A549 (cell line): ENCODE results near the gene TP53TG5. TPM values are rescaled to one million over a fixed set of nuclear protein-coding genes. Genes with fewer than 3 reads are reported as not detected.

ENCODE experiments used
- ATAC-seq, 2 experiments: fragments of 200-7000 bp in 1 of 2; fragments of >200 bp in 1 of 2; cut with Nextera tagmentation in 1 of 2; cut with Tn5 transposase in 1 of 2; 3 replicates each; pipeline versions ENCODE4 v1.8.0 to v1.9.1; 2018 to 2020; ENCODE audit warnings: mild to moderate bottlenecking in 1 of 2, moderate library complexity in 1 of 2
- CTCF ChIA-PET: fragments of 300-600 bp; sonication (Branson Sonifier 250); formaldehyde crosslinking; extraction: SDS; loops from one replicate; lab custom pipeline; 2021; ENCODE audit warnings: antibody characterized with exemption, inconsistent platforms; lab: Yijun Ruan, JAX
- POLR2A ChIA-PET: fragments of 350-600 bp; formaldehyde crosslinking; extraction: SDS; loops from one replicate; lab custom pipeline; 2021; ENCODE audit warnings: antibody characterized with exemption, inconsistent platforms; lab: Yijun Ruan, JAX
- DNase-seq, 2 experiments: peaks; one replicate each; pipeline versions ENCODE4 v3.0.0 to v3.0.0-alpha.2; 2011 to 2016; ENCODE audit warnings: low read depth in 1 of 2, low spot score in 1 of 2
- FAIRE-seq: peaks from 2 replicates; lab custom pipeline; 2011; peaks lifted over from hg19 to GRCh38; lab: Jason Lieb, UNC
- H3K27ac ChIP-seq, 2 experiments: fragments of >200 bp; sonication (Bioruptor Twin); formaldehyde crosslinking; 3 replicates each; pipeline ENCODE4 v1.5.1; 2016 to 2017
- H3K4me1 ChIP-seq: fragments of >200 bp; sonication (Bioruptor Twin); formaldehyde crosslinking; 3 replicates; pipeline ENCODE4 v1.6.1; 2016
- H3K4me2 ChIP-seq: fragments of >200 bp; sonication (Bioruptor Twin); formaldehyde crosslinking; 3 replicates; pipeline ENCODE4 v1.6.1; 2016
- H3K4me3 ChIP-seq: fragments of >200 bp; sonication (Bioruptor Twin); formaldehyde crosslinking; 3 replicates; pipeline ENCODE4 v1.5.1; 2016
- H3K9me3 ChIP-seq: fragments of >200 bp; sonication (Bioruptor Twin); formaldehyde crosslinking; 3 replicates; pipeline ENCODE4 v1.6.1; 2016
- CBX2 ChIP-seq: fragments of 200-600 bp; sonication (generic); IDR thresholded peaks from 2 replicates; pipeline ENCODE4 v1.6.1; 2016; ENCODE audit warnings: low read depth, mild to moderate bottlenecking, borderline replicate concordance
- CEBPB ChIP-seq, 2 experiments: fragments of >200 bp in 1 of 2; sonication (Bioruptor Twin) in 1 of 2; formaldehyde crosslinking in 1 of 2; IDR thresholded peaks; 2 replicates each; pipeline ENCODE4 v1.6.1; 2012 to 2016
- EP300 ChIP-seq, 2 experiments: fragments of >200 bp; sonication (Bioruptor Twin); formaldehyde crosslinking; IDR thresholded peaks; 2 replicates in 1 of 2; 3 replicates in 1 of 2; pipeline ENCODE4 v1.6.1; 2016 to 2017
- FOXS1 ChIP-seq: fragments of 250-450 bp; sonication (Bioruptor Pico); IDR thresholded peaks from 2 replicates; pipeline ENCODE4 v1.5.0; 2020; ENCODE audit warnings: mild to moderate bottlenecking, moderate library complexity
- GATA3 ChIP-seq: IDR thresholded peaks from 2 replicates; pipeline ENCODE4 v1.6.1; 2012; ENCODE audit warnings: borderline replicate concordance
- HEYL ChIP-seq: fragments of 250-450 bp; sonication (Bioruptor Pico); IDR thresholded peaks from 2 replicates; pipeline ENCODE4 v1.8.0; 2021; ENCODE audit warnings: mild to moderate bottlenecking, moderate library complexity
- HOXA7 ChIP-seq: fragments of 250-450 bp; sonication (Bioruptor Pico); IDR thresholded peaks from 2 replicates; pipeline ENCODE4 v1.5.0; 2020; ENCODE audit warnings: mild to moderate bottlenecking, moderate library complexity
- HOXB13 ChIP-seq: fragments of 250-450 bp; sonication (Bioruptor Pico); IDR thresholded peaks from 2 replicates; pipeline ENCODE4 v1.5.0; 2020; ENCODE audit warnings: low read depth, mild to moderate bottlenecking, moderate library complexity
- HOXB5 ChIP-seq: fragments of 250-450 bp; sonication (Bioruptor Pico); IDR thresholded peaks from 2 replicates; pipeline ENCODE4 v1.5.0; 2020; ENCODE audit warnings: mild to moderate bottlenecking, moderate library complexity
- JUN ChIP-seq, 2 experiments: fragments of >200 bp; sonication (Bioruptor Twin); formaldehyde crosslinking; IDR thresholded peaks; 2 replicates in 1 of 2; 3 replicates in 1 of 2; pipeline ENCODE4 v1.6.1; 2016 to 2017
- JUNB ChIP-seq: fragments of >200 bp; sonication (Bioruptor Twin); formaldehyde crosslinking; IDR thresholded peaks from 2 replicates; pipeline ENCODE4 v1.6.1; 2016
- KDM5A ChIP-seq: fragments of 200-600 bp; sonication (generic); IDR thresholded peaks from 2 replicates; pipeline ENCODE4 v1.6.1; 2016; ENCODE audit warnings: antibody characterized with exemption, mild to moderate bottlenecking
- MAFK ChIP-seq: fragments of 450-650 bp; IDR thresholded peaks from 2 replicates; pipeline ENCODE4 v1.6.1; 2014; ENCODE audit not compliant: partially characterized antibody
- POLR2A ChIP-seq: IDR thresholded peaks from 2 replicates; pipeline ENCODE4 v1.6.1; 2012; ENCODE audit warnings: mild to moderate bottlenecking, low read length
- RARB ChIP-seq: fragments of 250-450 bp; sonication (Bioruptor Pico); IDR thresholded peaks from 2 replicates; pipeline ENCODE4 v1.8.0; 2021; ENCODE audit warnings: mild to moderate bottlenecking, moderate library complexity
- RNF2 ChIP-seq: fragments of 200-600 bp; sonication (generic); IDR thresholded peaks from 2 replicates; pipeline ENCODE4 v1.6.1; 2016; ENCODE audit warnings: low read depth, mild to moderate bottlenecking, antibody characterized with exemption, moderate library complexity, borderline replicate concordance
- ZSCAN20 ChIP-seq: fragments of 250-450 bp; sonication (Bioruptor Pico); IDR thresholded peaks from 2 replicates; pipeline ENCODE4 v1.8.0; 2022; ENCODE audit warnings: mild to moderate bottlenecking, moderate library complexity
- WGBS: methylation state at CpG from one replicate; pipeline ENCODE4 v1.1.6; 2017; ENCODE audit errors: missing lambda C conversion rate; 5-methylcytosine and 5-hydroxymethylcytosine counted together
- polyA plus RNA-seq, 4 experiments: library from polyadenylated mRNA; depleted of rRNA in 3 of 4; stranded (reverse); fragments of >200 nt; fragmentation: RNase III in 1 of 4; extraction: RNeasy Plus Mini Kit Qiagen cat#74134 plus additional on column Dnase treatment in 1 of 4; gene quantifications; 2 replicates in 3 of 4; 3 replicates in 1 of 4; pipeline ENCODE4 v1.2.3, GENCODE V29; 2011 to 2017
- TF ChIP-seq, protein P1 (sequence below): fragments of 250-450 bp; sonication (Bioruptor Pico); IDR thresholded peaks from 2 replicates; pipeline ENCODE4 v1.5.0; 2021; ENCODE audit warnings: mild to moderate bottlenecking, moderate library complexity, borderline replicate concordance
- TF ChIP-seq, protein P2 (sequence below): fragments of >200 bp; sonication (Bioruptor Twin); formaldehyde crosslinking; IDR thresholded peaks from 2 replicates; pipeline ENCODE4 v1.6.1; 2016
- TF ChIP-seq, protein P3 (sequence below): fragments of 200-600 bp; sonication (generic); IDR thresholded peaks from 2 replicates; pipeline ENCODE4 v1.6.1; 2016; ENCODE audit warnings: antibody characterized with exemption, mild to moderate bottlenecking, moderate library complexity
- TF ChIP-seq, protein P4 (sequence below): fragments of 450-650 bp; IDR thresholded peaks from 2 replicates; pipeline ENCODE4 v1.6.1; 2014; ENCODE audit warnings: antibody characterized with exemption
- TF ChIP-seq, protein P5 (sequence below): fragments of >200 bp; sonication (Bioruptor Twin); formaldehyde crosslinking; IDR thresholded peaks from 3 replicates; pipeline ENCODE4 v1.6.1; 2016
- TF ChIP-seq, protein P6 (sequence below): fragments of 150-350 bp; IDR thresholded peaks from 2 replicates; pipeline ENCODE4 v1.6.1; 2014; ENCODE audit warnings: low read depth, mild to moderate bottlenecking, low read length
- TF ChIP-seq, protein P7 (sequence below): fragments of >200 bp; sonication (Bioruptor Twin); formaldehyde crosslinking; IDR thresholded peaks from 3 replicates; pipeline ENCODE4 v1.5.1; 2016

The TP53TG5 gene
- polyA plus RNA-seq, 2 of the 4 experiments (the other 2 are of a cell fraction) = not detected

DNA sequence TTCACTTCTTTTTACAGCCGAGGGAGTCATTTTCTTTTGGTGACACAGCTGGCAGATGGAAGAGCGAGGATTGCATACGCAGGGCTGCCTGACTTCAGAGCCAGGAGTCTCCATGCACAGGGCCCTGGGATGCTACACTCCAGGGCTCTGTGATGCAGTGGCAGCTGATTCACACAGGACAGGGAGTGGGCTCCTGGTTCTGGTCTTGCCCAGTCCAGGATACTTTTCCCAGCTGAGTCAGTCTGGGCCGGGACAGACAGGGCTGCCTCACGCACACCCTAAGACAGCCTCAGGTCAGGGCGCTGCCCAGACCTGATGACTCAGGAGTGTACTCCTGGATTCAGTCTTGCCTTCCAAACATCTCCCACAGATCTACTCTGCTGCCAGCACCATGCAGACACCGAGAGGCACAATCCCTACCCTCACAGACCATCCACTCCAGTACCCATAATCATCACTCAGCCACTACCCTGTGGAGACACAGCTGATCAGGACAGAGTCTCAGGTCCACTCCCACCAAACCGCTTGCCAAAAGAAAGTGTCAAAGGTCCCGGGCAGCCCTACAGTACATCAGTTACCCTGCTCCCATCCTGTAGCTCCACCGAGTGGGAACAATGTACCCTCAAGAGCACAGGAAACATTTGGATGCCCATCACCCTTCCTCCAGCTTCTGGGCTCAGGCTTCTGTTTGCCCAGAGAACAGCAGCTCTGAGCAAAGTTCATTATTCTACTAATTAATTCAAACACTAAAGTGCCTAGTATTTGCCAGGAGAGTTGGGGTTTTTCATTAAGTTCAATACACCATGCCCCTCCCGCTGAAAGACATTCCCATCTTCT is 41.4 kb downstream of the TP53TG5 start (continued):
- peak in 1 of 2 experiments; percentile 31; a peak in 1 of 5 replicates for TF ChIP-seq EP300 (IDR thresholded peaks at IDR 0.05)
- TF ChIP-seq HOXB13 = no peak
- TF ChIP-seq RNF2 = no peak
- TF ChIP-seq HEYL = no peak
- no peak for TF ChIP-seq POLR2A
- no peak for TF ChIP-seq HOXA7 (CRISPR knock-in tag)
- TF ChIP-seq ZSCAN20 (CRISPR knock-in tag) = no peak
- TF ChIP-seq MAFK = peak; percentile 79
- peak; percentile 43; the same call in 1 of the 2 replicates for TF ChIP-seq JUNB
- TF ChIP-seq, protein P1, sequence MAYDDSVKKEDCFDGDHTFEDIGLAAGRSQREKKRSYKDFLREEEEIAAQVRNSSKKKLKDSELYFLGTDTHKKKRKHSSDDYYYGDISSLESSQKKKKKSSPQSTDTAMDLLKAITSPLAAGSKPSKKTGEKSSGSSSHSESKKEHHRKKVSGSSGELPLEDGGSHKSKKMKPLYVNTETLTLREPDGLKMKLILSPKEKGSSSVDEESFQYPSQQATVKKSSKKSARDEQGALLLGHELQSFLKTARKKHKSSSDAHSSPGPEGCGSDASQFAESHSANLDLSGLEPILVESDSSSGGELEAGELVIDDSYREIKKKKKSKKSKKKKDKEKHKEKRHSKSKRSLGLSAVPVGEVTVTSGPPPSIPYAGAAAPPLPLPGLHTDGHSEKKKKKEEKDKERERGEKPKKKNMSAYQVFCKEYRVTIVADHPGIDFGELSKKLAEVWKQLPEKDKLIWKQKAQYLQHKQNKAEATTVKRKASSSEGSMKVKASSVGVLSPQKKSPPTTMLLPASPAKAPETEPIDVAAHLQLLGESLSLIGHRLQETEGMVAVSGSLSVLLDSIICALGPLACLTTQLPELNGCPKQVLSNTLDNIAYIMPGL (CRISPR knock-in tag) = no peak
- TF ChIP-seq HOXB5 (CRISPR knock-in tag) = no peak
- TF ChIP-seq JUN (IDR thresholded peaks at IDR 0.05) = peak in 1 of 2 experiments; percentile 31; a peak in 1 of 5 replicates
- no peak for TF ChIP-seq RARB (CRISPR knock-in tag)

DNA sequence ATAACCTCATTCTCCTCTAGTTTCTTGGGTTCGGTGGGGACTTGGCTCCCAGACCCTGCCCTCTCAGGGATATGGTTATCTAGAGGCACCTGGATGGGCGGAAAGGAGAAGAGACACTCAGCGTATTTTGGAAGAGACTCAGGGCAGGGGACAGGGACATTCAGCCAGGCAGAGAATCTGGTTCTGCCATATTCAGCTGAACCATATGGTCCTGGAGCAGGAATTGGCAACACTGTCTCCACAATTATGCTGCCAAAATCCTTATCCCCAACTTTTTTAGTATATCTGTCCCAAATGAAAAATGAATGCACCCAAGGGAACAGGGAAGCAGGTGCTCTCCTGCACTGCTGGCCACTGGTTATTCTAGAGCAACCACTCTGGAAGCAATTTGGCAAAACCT is 47.6 kb downstream of the TP53TG5 start:
- no peak overlapping the region for H3K4me3 ChIP-seq
- no peak overlapping the region for H3K4me2 ChIP-seq
- H3K27ac ChIP-seq = no peak overlapping the region
- CTCF ChIA-PET = interaction anchor here (1.5 to 7.9 kb wide), 3 partner anchors 10 to 440 kb away, joined by 5 to 82 read pairs (median 5); no protein-coding TSS in a partner anchor
- peaks cover 8% of the 10 kb centered on the region for H3K4me1 ChIP-seq
- POLR2A ChIA-PET = no interaction called here
- ATAC-seq (no peak), DNase-seq (no peak), FAIRE-seq (no peak)
- no peaks in the 10 kb centered on the region for H3K9me3 ChIP-seq
- WGBS = 100% methylated on average over 3 of the region's 3 CpGs
- TF ChIP-seq, protein P2, sequence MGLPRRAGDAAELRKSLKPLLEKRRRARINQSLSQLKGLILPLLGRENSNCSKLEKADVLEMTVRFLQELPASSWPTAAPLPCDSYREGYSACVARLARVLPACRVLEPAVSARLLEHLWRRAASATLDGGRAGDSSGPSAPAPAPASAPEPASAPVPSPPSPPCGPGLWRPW = no peak
- TF ChIP-seq CEBPB (IDR thresholded peaks at IDR 0.05) = no peak
- TF ChIP-seq CBX2 = no peak
- TF ChIP-seq, protein P3, sequence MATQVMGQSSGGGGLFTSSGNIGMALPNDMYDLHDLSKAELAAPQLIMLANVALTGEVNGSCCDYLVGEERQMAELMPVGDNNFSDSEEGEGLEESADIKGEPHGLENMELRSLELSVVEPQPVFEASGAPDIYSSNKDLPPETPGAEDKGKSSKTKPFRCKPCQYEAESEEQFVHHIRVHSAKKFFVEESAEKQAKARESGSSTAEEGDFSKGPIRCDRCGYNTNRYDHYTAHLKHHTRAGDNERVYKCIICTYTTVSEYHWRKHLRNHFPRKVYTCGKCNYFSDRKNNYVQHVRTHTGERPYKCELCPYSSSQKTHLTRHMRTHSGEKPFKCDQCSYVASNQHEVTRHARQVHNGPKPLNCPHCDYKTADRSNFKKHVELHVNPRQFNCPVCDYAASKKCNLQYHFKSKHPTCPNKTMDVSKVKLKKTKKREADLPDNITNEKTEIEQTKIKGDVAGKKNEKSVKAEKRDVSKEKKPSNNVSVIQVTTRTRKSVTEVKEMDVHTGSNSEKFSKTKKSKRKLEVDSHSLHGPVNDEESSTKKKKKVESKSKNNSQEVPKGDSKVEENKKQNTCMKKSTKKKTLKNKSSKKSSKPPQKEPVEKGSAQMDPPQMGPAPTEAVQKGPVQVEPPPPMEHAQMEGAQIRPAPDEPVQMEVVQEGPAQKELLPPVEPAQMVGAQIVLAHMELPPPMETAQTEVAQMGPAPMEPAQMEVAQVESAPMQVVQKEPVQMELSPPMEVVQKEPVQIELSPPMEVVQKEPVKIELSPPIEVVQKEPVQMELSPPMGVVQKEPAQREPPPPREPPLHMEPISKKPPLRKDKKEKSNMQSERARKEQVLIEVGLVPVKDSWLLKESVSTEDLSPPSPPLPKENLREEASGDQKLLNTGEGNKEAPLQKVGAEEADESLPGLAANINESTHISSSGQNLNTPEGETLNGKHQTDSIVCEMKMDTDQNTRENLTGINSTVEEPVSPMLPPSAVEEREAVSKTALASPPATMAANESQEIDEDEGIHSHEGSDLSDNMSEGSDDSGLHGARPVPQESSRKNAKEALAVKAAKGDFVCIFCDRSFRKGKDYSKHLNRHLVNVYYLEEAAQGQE = no peak
- TF ChIP-seq, protein P4, sequence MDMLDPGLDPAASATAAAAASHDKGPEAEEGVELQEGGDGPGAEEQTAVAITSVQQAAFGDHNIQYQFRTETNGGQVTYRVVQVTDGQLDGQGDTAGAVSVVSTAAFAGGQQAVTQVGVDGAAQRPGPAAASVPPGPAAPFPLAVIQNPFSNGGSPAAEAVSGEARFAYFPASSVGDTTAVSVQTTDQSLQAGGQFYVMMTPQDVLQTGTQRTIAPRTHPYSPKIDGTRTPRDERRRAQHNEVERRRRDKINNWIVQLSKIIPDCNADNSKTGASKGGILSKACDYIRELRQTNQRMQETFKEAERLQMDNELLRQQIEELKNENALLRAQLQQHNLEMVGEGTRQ = no peak
- no peak for TF ChIP-seq FOXS1 (CRISPR knock-in tag)
- TF ChIP-seq JUN (IDR thresholded peaks at IDR 0.05) = no peak
- TF ChIP-seq RNF2 = no peak
- TF ChIP-seq, protein P5, sequence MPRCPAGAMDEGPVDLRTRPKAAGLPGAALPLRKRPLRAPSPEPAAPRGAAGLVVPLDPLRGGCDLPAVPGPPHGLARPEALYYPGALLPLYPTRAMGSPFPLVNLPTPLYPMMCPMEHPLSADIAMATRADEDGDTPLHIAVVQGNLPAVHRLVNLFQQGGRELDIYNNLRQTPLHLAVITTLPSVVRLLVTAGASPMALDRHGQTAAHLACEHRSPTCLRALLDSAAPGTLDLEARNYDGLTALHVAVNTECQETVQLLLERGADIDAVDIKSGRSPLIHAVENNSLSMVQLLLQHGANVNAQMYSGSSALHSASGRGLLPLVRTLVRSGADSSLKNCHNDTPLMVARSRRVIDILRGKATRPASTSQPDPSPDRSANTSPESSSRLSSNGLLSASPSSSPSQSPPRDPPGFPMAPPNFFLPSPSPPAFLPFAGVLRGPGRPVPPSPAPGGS = no peak
- no peak for TF ChIP-seq KDM5A
- TF ChIP-seq, protein P1 (CRISPR knock-in tag) = no peak
- TF ChIP-seq, protein P6, sequence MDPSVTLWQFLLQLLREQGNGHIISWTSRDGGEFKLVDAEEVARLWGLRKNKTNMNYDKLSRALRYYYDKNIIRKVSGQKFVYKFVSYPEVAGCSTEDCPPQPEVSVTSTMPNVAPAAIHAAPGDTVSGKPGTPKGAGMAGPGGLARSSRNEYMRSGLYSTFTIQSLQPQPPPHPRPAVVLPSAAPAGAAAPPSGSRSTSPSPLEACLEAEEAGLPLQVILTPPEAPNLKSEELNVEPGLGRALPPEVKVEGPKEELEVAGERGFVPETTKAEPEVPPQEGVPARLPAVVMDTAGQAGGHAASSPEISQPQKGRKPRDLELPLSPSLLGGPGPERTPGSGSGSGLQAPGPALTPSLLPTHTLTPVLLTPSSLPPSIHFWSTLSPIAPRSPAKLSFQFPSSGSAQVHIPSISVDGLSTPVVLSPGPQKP = no peak
- TF ChIP-seq GATA3 = no peak
- TF ChIP-seq, protein P7, sequence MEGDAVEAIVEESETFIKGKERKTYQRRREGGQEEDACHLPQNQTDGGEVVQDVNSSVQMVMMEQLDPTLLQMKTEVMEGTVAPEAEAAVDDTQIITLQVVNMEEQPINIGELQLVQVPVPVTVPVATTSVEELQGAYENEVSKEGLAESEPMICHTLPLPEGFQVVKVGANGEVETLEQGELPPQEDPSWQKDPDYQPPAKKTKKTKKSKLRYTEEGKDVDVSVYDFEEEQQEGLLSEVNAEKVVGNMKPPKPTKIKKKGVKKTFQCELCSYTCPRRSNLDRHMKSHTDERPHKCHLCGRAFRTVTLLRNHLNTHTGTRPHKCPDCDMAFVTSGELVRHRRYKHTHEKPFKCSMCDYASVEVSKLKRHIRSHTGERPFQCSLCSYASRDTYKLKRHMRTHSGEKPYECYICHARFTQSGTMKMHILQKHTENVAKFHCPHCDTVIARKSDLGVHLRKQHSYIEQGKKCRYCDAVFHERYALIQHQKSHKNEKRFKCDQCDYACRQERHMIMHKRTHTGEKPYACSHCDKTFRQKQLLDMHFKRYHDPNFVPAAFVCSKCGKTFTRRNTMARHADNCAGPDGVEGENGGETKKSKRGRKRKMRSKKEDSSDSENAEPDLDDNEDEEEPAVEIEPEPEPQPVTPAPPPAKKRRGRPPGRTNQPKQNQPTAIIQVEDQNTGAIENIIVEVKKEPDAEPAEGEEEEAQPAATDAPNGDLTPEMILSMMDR = no peak
